ENCODE data around the gene CFDP1. TPM values are rescaled to one million over a fixed set of nuclear protein-coding genes. Genes with fewer than 3 reads are reported as not detected.

Gene CFDP1
- total RNA-seq, 4 donors from 2014 or later = 36.7 to 81.4 (median 48.2) TPM

DNA sequence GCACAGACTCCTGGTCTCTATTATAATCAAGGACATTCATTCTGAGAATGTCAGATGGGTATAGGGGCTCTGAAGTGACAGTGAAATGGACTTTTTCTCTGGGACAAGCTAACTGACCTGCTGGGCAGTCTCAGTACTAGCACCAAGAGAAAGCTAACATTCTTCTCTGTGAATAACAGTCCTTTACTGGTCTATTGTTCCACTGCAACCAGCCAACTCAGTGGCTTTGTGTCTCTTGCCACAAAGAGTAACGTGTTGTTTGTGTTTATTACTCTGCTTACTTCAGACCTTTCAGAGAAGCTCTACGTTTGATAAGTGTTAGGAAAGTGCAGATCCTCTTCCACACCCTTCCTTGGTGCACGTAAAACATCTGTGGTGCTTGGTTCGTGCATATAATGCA is 120.4 kb downstream of the CFDP1 start:
- Histone ChIP-seq H3K4me1 (peaks cover 5% of the 10 kb centered on the region), H3K27ac (no peak overlapping the region), H3K4me3 (no peak overlapping the region), H3K9me3 (no peaks in the 10 kb centered on the region), H3K36me3 (peaks cover 17% of the 10 kb centered on the region), H3K27me3 (no peaks in the 10 kb centered on the region)
- TF ChIP-seq, protein P1, sequence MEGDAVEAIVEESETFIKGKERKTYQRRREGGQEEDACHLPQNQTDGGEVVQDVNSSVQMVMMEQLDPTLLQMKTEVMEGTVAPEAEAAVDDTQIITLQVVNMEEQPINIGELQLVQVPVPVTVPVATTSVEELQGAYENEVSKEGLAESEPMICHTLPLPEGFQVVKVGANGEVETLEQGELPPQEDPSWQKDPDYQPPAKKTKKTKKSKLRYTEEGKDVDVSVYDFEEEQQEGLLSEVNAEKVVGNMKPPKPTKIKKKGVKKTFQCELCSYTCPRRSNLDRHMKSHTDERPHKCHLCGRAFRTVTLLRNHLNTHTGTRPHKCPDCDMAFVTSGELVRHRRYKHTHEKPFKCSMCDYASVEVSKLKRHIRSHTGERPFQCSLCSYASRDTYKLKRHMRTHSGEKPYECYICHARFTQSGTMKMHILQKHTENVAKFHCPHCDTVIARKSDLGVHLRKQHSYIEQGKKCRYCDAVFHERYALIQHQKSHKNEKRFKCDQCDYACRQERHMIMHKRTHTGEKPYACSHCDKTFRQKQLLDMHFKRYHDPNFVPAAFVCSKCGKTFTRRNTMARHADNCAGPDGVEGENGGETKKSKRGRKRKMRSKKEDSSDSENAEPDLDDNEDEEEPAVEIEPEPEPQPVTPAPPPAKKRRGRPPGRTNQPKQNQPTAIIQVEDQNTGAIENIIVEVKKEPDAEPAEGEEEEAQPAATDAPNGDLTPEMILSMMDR (IDR thresholded peaks at IDR 0.05) = no peak
- TF ChIP-seq EP300 (IDR thresholded peaks at IDR 0.05) = no peak
- no peak for TF ChIP-seq POLR2A (IDR thresholded peaks at IDR 0.05)
- TF ChIP-seq POLR2AphosphoS5 (IDR thresholded peaks at IDR 0.05) = no peak
- no peak for DNase-seq (ENCODE audit: low spot score in 2 of 2)
- 91% methylated on average over 4 of the region's 4 CpGs for whole genome bisulfite sequencing

GRCh38 chr16:75311383-75311938 is 121.8 kb downstream of the CFDP1 start:
- Histone ChIP-seq H3K9me3 (no peaks in the 10 kb centered on the region), H3K4me3 (no peak overlapping the region), H3K27me3 (no peaks in the 10 kb centered on the region), H3K4me1 (peaks cover 5% of the 10 kb centered on the region), H3K36me3 (peaks cover 17% of the 10 kb centered on the region), H3K27ac (no peak overlapping the region)
- DNase-seq (ENCODE audit: low spot score in 2 of 2) = no peak
- WGBS = 47% methylated on average over 3 of the region's 3 CpGs
- TF ChIP-seq POLR2AphosphoS5 (IDR thresholded peaks at IDR 0.05) (no peak), POLR2A (IDR thresholded peaks at IDR 0.05) (no peak), EP300 (IDR thresholded peaks at IDR 0.05) (no peak)
- TF ChIP-seq, protein P1 (IDR thresholded peaks at IDR 0.05) = no peak

- no peak for DNase-seq (ENCODE audit: low spot score in 2 of 2)
- H3K36me3 ChIP-seq = peaks cover 14% of the 10 kb centered on the region
- peaks cover 14% of the 10 kb centered on the region for H3K4me1 ChIP-seq
- 91% methylated on average over 3 of the region's 3 CpGs for WGBS
- no peak overlapping the region for H3K4me3 ChIP-seq
- H3K27me3 ChIP-seq = no peaks in the 10 kb centered on the region
- no peaks in the 10 kb centered on the region for H3K9me3 ChIP-seq
- H3K27ac ChIP-seq = no peak overlapping the region
- TF ChIP-seq POLR2AphosphoS5 (IDR thresholded peaks at IDR 0.05) = no peak
- TF ChIP-seq, protein P1 (IDR thresholded peaks at IDR 0.05) = no peak
- no peak for TF ChIP-seq EP300 (IDR thresholded peaks at IDR 0.05)
- TF ChIP-seq POLR2A (IDR thresholded peaks at IDR 0.05) = no peak
Measured at GRCh38 chr16:75310541-75310940, 122.8 kb downstream of the CFDP1 start.

- DNase-seq (ENCODE audit: low spot score in 2 of 2) = no peak
- H3K4me1 ChIP-seq = peaks cover 20% of the 10 kb centered on the region
Measured at GRCh38 chr16:75309899-75310430, 123.3 kb downstream of the CFDP1 start.

DNA sequence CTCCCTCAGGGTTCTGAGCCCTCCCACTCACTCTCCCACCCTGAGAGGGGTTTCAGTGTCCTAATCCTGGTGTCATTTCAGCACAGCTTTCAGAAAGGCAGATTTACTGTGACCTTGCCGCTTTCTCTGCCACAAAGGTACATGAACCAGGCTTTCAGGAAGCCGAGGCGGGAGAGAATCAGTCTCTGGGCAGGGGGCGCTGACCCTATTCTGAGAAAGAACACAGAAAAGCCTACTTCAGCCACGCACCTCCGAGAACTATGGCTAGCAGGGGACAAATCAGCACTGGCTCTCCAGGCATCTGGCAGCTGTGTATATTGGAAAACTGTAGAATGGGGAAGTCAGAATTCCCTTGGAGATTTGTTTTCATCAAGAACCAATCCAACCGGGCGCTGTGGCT is 124.1 kb downstream of the CFDP1 start:
- Histone ChIP-seq H3K4me1 (peaks cover 28% of the 10 kb centered on the region), H3K27ac (no peak overlapping the region), H3K36me3 (peaks cover 12% of the 10 kb centered on the region), H3K27me3 (no peaks in the 10 kb centered on the region), H3K9me3 (no peaks in the 10 kb centered on the region), H3K4me3 (no peak overlapping the region)
- TF ChIP-seq POLR2A (IDR thresholded peaks at IDR 0.05) (no peak), POLR2AphosphoS5 (IDR thresholded peaks at IDR 0.05) (no peak), EP300 (IDR thresholded peaks at IDR 0.05) (no peak)
- TF ChIP-seq, protein P1 (IDR thresholded peaks at IDR 0.05) = no peak
- DNase-seq (ENCODE audit: low spot score in 2 of 2) = no peak
- WGBS = 100% methylated on average over 8 of the region's 8 CpGs

More at GRCh38 chr16:75309899-75310430, 123.3 kb downstream of the CFDP1 start:
- no peaks in the 10 kb centered on the region for H3K9me3 ChIP-seq
- no peak overlapping the region for H3K27ac ChIP-seq
- H3K4me3 ChIP-seq = no peak overlapping the region
- H3K36me3 ChIP-seq = peaks cover 12% of the 10 kb centered on the region
- WGBS = 100% methylated on average over 1 of the region's 1 CpG
- no peaks in the 10 kb centered on the region for H3K27me3 ChIP-seq
- no peak for TF ChIP-seq POLR2AphosphoS5 (IDR thresholded peaks at IDR 0.05)
- TF ChIP-seq, protein P1 (IDR thresholded peaks at IDR 0.05) = no peak
- no peak for TF ChIP-seq POLR2A (IDR thresholded peaks at IDR 0.05)
- no peak for TF ChIP-seq EP300 (IDR thresholded peaks at IDR 0.05)

Measured in suprapubic skin (tissue), 4 donors.